ENCODE data around the gene UBE2E3.

Gene UBE2E3

GRCh38 chr2:180971811-180972210, 8.6 kb upstream of the UBE2E3 start:
- H3K9ac ChIP-seq (ENCODE audit: low read length in 5 of 5) = no peak overlapping the region
- no peaks in the 10 kb centered on the region for H3K36me3 ChIP-seq (ENCODE audit: control insufficient read depth in 5 of 5, insufficient read depth in 5 of 5, low read length in 5 of 5)
- no peak overlapping the region for H3K4me3 ChIP-seq (ENCODE audit: low read depth in 1 of 5, low read length in 5 of 5)
- H3K27me3 ChIP-seq (ENCODE audit: control insufficient read depth in 5 of 5, insufficient read depth in 4 of 5, low read length in 5 of 5) = no peaks in the 10 kb centered on the region
- H3K27ac ChIP-seq (ENCODE audit: low read depth, low read length) = no peak overlapping the region
- no peaks in the 10 kb centered on the region for H3K9me3 ChIP-seq (ENCODE audit: control insufficient read depth in 5 of 5, low read length in 5 of 5)
- peaks cover 0 to 6% (median 0%) of the 10 kb centered on the region in 5 donors for H3K4me1 ChIP-seq (ENCODE audit: control insufficient read depth in 5 of 5, insufficient read depth in 5 of 5, low read length in 5 of 5)

DNA sequence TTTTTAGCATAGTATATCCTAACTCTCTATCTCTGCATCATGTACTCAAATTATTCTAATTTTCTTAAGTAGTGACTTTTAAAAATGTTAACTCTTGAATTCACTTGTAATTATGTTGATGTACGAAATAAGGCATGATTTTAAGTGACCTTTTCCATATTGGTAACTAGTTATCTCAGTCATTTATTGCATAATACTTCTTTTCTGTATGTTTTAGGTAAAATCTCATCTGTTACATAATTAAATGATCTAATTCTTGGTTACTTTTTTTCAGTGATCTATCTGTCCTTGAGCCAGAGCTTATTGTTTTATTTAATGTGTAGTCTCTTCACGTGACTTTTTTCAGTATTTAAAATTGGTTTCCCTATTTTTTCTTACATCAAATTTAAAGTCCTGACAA, 4.8 kb upstream of the UBE2E3 start:
- Histone ChIP-seq H3K27me3 (ENCODE audit: control insufficient read depth in 5 of 5, insufficient read depth in 4 of 5, low read length in 5 of 5) (no peaks in the 10 kb centered on the region), H3K27ac (ENCODE audit: low read depth, low read length) (no peak overlapping the region), H3K36me3 (ENCODE audit: control insufficient read depth in 5 of 5, insufficient read depth in 5 of 5, low read length in 5 of 5) (no peaks in the 10 kb centered on the region), H3K9me3 (ENCODE audit: control insufficient read depth in 5 of 5, low read length in 5 of 5) (no peaks in the 10 kb centered on the region), H3K4me3 (ENCODE audit: low read depth in 1 of 5, low read length in 5 of 5) (no peak overlapping the region), H3K9ac (ENCODE audit: low read length in 5 of 5) (no peak overlapping the region), H3K4me1 (ENCODE audit: control insufficient read depth in 5 of 5, insufficient read depth in 5 of 5, low read length in 5 of 5) (peaks cover 0 to 15% (median 7%) of the 10 kb centered on the region in 5 donors)

- Histone ChIP-seq H3K36me3 (ENCODE audit: control insufficient read depth in 5 of 5, insufficient read depth in 5 of 5, low read length in 5 of 5) (no peaks in the 10 kb centered on the region), H3K4me3 (ENCODE audit: low read depth in 1 of 5, low read length in 5 of 5) (peak overlapping the region; percentile 60 to 76 (median 72)), H3K9me3 (ENCODE audit: control insufficient read depth in 5 of 5, low read length in 5 of 5) (no peaks in the 10 kb centered on the region), H3K9ac (ENCODE audit: low read length in 5 of 5) (peak overlapping the region in 1 of 5 donors; percentile 66), H3K27me3 (ENCODE audit: control insufficient read depth in 5 of 5, insufficient read depth in 4 of 5, low read length in 5 of 5) (no peaks in the 10 kb centered on the region), H3K27ac (ENCODE audit: low read depth, low read length) (peak overlapping the region; percentile 90), H3K4me1 (ENCODE audit: control insufficient read depth in 5 of 5, insufficient read depth in 5 of 5, low read length in 5 of 5) (peaks cover 2 to 38% (median 28%) of the 10 kb centered on the region in 5 donors)
Measured at GRCh38 chr2:180978903-180979748, 1.3 kb upstream of the UBE2E3 start.

- Histone ChIP-seq H3K4me1 (ENCODE audit: control insufficient read depth in 5 of 5, insufficient read depth in 5 of 5, low read length in 5 of 5) (peaks cover 2 to 42% (median 32%) of the 10 kb centered on the region in 5 donors), H3K9me3 (ENCODE audit: control insufficient read depth in 5 of 5, low read length in 5 of 5) (no peaks in the 10 kb centered on the region), H3K36me3 (ENCODE audit: control insufficient read depth in 5 of 5, insufficient read depth in 5 of 5, low read length in 5 of 5) (peaks cover 0 to 4% (median 0%) of the 10 kb centered on the region in 5 donors), H3K27me3 (ENCODE audit: control insufficient read depth in 5 of 5, insufficient read depth in 4 of 5, low read length in 5 of 5) (no peaks in the 10 kb centered on the region), H3K27ac (ENCODE audit: low read depth, low read length) (peak overlapping the region; percentile 90), H3K9ac (ENCODE audit: low read length in 5 of 5) (peak overlapping the region; percentile 53 to 82 (median 78)), H3K4me3 (ENCODE audit: low read depth in 1 of 5, low read length in 5 of 5) (peak overlapping the region; percentile 60 to 76 (median 72))
Measured at GRCh38 chr2:180979749-180980105, 678 bp upstream of the UBE2E3 start.

GRCh38 chr2:180980943-180981911, 822 bp downstream of the UBE2E3 start:
- peaks cover 2 to 39% (median 36%) of the 10 kb centered on the region in 5 donors for H3K4me1 ChIP-seq (ENCODE audit: control insufficient read depth in 5 of 5, insufficient read depth in 5 of 5, low read length in 5 of 5)

DNA sequence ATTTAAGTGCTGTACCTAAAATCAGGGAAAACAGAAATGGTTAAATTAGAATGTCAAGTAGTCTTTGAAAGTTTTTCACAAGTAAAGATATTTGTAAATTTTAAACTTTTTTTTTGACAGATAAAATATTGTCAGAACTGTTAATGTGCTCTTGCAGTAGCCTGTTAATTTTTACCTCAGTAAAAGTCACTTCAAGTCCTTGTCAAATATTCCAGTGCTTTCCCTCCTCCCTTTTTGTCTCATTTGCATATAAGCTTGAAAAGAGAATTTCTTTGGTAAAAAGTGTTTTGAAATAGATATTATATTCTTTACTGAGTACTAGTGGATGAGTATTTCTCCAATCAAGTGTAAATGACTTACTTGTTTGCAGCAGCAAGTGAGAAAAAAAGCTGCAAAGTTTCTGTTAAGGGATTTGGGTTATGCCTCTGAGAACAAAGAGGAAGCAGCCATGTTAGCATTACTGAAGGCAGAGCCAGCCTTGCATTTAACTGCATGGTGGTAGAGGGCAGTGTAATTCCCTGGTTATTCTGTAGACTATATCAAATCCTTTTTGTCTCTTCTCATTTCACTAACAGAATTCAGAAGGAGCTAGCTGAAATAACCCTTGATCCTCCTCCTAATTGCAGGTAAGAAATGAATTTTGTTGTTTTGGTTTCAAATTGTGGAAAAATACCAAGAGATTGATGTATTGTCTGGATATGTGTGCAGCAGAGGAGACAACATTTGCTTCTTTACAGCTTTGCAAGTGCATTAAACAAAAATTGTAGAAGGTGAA, 3.2 kb downstream of the UBE2E3 start:
- H3K4me1 ChIP-seq (ENCODE audit: control insufficient read depth in 5 of 5, insufficient read depth in 5 of 5, low read length in 5 of 5) = peaks cover 2 to 36% (median 33%) of the 10 kb centered on the region in 5 donors
- H3K27ac ChIP-seq (ENCODE audit: low read depth, low read length) = no peak overlapping the region
- H3K4me3 ChIP-seq (ENCODE audit: low read depth in 1 of 5, low read length in 5 of 5) = peak overlapping the region in 2 of 5 donors; percentile 1 to 33
- H3K27me3 ChIP-seq (ENCODE audit: control insufficient read depth in 5 of 5, insufficient read depth in 4 of 5, low read length in 5 of 5) = no peaks in the 10 kb centered on the region
- peak overlapping the region in 1 of 5 donors; percentile 7 for H3K9ac ChIP-seq (ENCODE audit: low read length in 5 of 5)
- H3K9me3 ChIP-seq (ENCODE audit: control insufficient read depth in 5 of 5, low read length in 5 of 5) = no peaks in the 10 kb centered on the region
- peaks cover 0 to 4% (median 2%) of the 10 kb centered on the region in 5 donors for H3K36me3 ChIP-seq (ENCODE audit: control insufficient read depth in 5 of 5, insufficient read depth in 5 of 5, low read length in 5 of 5)

More at GRCh38 chr2:180980943-180981911, 822 bp downstream of the UBE2E3 start:
- H3K9me3 ChIP-seq (ENCODE audit: control insufficient read depth in 5 of 5, low read length in 5 of 5) = no peaks in the 10 kb centered on the region
- H3K27ac ChIP-seq (ENCODE audit: low read depth, low read length) = peak overlapping the region; percentile 87
- no peaks in the 10 kb centered on the region for H3K27me3 ChIP-seq (ENCODE audit: control insufficient read depth in 5 of 5, insufficient read depth in 4 of 5, low read length in 5 of 5)
- peaks cover 0 to 4% (median 2%) of the 10 kb centered on the region in 5 donors for H3K36me3 ChIP-seq (ENCODE audit: control insufficient read depth in 5 of 5, insufficient read depth in 5 of 5, low read length in 5 of 5)
- peak overlapping the region; percentile 81 to 93 (median 84) for H3K9ac ChIP-seq (ENCODE audit: low read length in 5 of 5)
- peak overlapping the region; percentile 80 to 95 (median 88) for H3K4me3 ChIP-seq (ENCODE audit: low read depth in 1 of 5, low read length in 5 of 5)

DNA sequence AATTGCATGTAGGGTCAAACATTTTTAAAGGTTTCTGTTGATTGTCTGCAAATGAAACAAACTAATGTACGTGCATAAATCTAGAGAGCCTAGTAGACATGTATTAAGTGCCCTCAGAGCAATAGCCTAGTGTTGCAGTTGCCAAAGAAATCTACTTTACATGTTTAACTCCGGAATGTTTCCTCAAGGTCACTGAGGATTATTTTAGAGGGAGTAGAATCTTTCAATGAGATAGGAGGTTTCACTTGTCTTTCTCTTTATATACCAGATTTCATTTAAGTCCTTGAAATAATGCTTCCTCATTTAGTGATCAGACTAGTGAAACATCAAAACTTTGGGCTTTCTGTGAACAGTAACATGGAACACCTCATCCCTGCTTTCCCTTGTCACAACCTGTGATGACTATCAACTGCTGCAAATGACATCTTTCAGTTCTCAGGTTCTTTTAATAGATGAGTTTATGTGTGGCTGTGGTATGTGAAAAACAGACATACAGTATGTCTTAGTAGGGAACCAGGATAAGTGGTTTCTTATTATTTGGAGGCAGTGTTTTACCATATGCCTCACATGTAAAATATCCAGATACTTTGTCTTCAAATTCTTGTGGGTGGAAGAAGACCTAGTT, 5.5 kb downstream of the UBE2E3 start:
- Histone ChIP-seq H3K36me3 (ENCODE audit: control insufficient read depth in 5 of 5, insufficient read depth in 5 of 5, low read length in 5 of 5) (peaks cover 4 to 17% (median 10%) of the 10 kb centered on the region in 5 donors), H3K27ac (ENCODE audit: low read depth, low read length) (no peak overlapping the region), H3K4me3 (ENCODE audit: low read depth in 1 of 5, low read length in 5 of 5) (no peak overlapping the region), H3K9ac (ENCODE audit: low read length in 5 of 5) (no peak overlapping the region), H3K4me1 (ENCODE audit: control insufficient read depth in 5 of 5, insufficient read depth in 5 of 5, low read length in 5 of 5) (peaks cover 2 to 31% (median 24%) of the 10 kb centered on the region in 5 donors), H3K9me3 (ENCODE audit: control insufficient read depth in 5 of 5, low read length in 5 of 5) (no peaks in the 10 kb centered on the region), H3K27me3 (ENCODE audit: control insufficient read depth in 5 of 5, insufficient read depth in 4 of 5, low read length in 5 of 5) (no peaks in the 10 kb centered on the region)

GRCh38 chr2:180987146-180987545, 6.7 kb downstream of the UBE2E3 start:
- Histone ChIP-seq H3K4me1 (ENCODE audit: control insufficient read depth in 5 of 5, insufficient read depth in 5 of 5, low read length in 5 of 5) (peaks cover 1 to 22% (median 15%) of the 10 kb centered on the region in 5 donors), H3K36me3 (ENCODE audit: control insufficient read depth in 5 of 5, insufficient read depth in 5 of 5, low read length in 5 of 5) (peaks cover 4 to 19% (median 10%) of the 10 kb centered on the region in 5 donors), H3K27ac (ENCODE audit: low read depth, low read length) (no peak overlapping the region), H3K27me3 (ENCODE audit: control insufficient read depth in 5 of 5, insufficient read depth in 4 of 5, low read length in 5 of 5) (no peaks in the 10 kb centered on the region), H3K9me3 (ENCODE audit: control insufficient read depth in 5 of 5, low read length in 5 of 5) (no peaks in the 10 kb centered on the region), H3K4me3 (ENCODE audit: low read depth in 1 of 5, low read length in 5 of 5) (no peak overlapping the region), H3K9ac (ENCODE audit: low read length in 5 of 5) (no peak overlapping the region)

DNA sequence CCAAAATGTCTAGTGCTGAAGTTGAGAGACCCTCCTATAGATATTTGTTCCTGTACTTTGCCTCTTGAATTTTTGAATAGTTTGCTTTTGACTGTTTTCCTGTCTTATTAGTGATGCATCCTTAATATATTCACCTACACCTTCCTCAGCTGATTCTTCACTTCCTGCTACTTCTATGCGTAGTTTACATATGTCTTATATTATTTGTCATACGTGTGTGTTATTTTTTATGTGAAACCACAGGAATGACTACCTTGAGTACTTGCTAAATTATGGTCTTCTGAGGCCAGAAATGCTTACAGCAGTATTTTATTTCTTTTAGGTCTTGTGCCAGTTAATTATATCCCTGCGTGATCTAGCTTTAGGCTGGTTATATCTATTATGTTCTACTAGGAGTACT, 9.9 kb downstream of the UBE2E3 start:
- Histone ChIP-seq H3K4me3 (ENCODE audit: low read depth in 1 of 5, low read length in 5 of 5) (no peak overlapping the region), H3K27me3 (ENCODE audit: control insufficient read depth in 5 of 5, insufficient read depth in 4 of 5, low read length in 5 of 5) (no peaks in the 10 kb centered on the region), H3K4me1 (ENCODE audit: control insufficient read depth in 5 of 5, insufficient read depth in 5 of 5, low read length in 5 of 5) (peaks cover 0 to 6% (median 0%) of the 10 kb centered on the region in 5 donors), H3K9ac (ENCODE audit: low read length in 5 of 5) (no peak overlapping the region), H3K36me3 (ENCODE audit: control insufficient read depth in 5 of 5, insufficient read depth in 5 of 5, low read length in 5 of 5) (peaks cover 2 to 20% (median 8%) of the 10 kb centered on the region in 5 donors), H3K27ac (ENCODE audit: low read depth, low read length) (no peak overlapping the region), H3K9me3 (ENCODE audit: control insufficient read depth in 5 of 5, low read length in 5 of 5) (no peaks in the 10 kb centered on the region)

Data from subcutaneous abdominal adipose tissue (tissue), 5 donors.